Fibroblast of pulmonary artery (primary cell): ENCODE measurements around the gene TMEM218.
A peak's percentile ranks its signal among the peaks of the same experiment; 100 is the strongest.

Experiments
- DNase-seq: peaks from one replicate; pipeline ENCODE4 v3.0.0-alpha.2; 2010; ENCODE audit warnings: low read depth
- H3K4me3 ChIP-seq: replicated peaks from 2 replicates; pipeline ENCODE4 v1.5.1; 2011; ENCODE audit warnings: low read depth, mild to moderate bottlenecking, control low read depth, low read length, moderate library complexity
- TF ChIP-seq, protein P1 (sequence below): IDR thresholded peaks from 2 replicates; pipeline ENCODE4 v1.5.1; 2011; ENCODE audit warnings: mild to moderate bottlenecking, control low read depth, low read length, inconsistent platforms; ENCODE audit errors: missing control alignments

TMEM218 gene

GRCh38 chr11:125132071-125132470 lies 20.6 kb upstream of the TMEM218 start:
- TF ChIP-seq, protein P1, sequence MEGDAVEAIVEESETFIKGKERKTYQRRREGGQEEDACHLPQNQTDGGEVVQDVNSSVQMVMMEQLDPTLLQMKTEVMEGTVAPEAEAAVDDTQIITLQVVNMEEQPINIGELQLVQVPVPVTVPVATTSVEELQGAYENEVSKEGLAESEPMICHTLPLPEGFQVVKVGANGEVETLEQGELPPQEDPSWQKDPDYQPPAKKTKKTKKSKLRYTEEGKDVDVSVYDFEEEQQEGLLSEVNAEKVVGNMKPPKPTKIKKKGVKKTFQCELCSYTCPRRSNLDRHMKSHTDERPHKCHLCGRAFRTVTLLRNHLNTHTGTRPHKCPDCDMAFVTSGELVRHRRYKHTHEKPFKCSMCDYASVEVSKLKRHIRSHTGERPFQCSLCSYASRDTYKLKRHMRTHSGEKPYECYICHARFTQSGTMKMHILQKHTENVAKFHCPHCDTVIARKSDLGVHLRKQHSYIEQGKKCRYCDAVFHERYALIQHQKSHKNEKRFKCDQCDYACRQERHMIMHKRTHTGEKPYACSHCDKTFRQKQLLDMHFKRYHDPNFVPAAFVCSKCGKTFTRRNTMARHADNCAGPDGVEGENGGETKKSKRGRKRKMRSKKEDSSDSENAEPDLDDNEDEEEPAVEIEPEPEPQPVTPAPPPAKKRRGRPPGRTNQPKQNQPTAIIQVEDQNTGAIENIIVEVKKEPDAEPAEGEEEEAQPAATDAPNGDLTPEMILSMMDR = no peak
- peak; percentile 51 for DNase-seq

GRCh38 chr11:125129316-125129993 lies 18.0 kb upstream of the TMEM218 start:
- no peak overlapping the region for H3K4me3 ChIP-seq
- TF ChIP-seq, protein P1 = no peak
- no peak for DNase-seq

More at GRCh38 chr11:125132071-125132470, 20.6 kb upstream of the TMEM218 start:
- no peak overlapping the region for H3K4me3 ChIP-seq

- H3K4me3 ChIP-seq = no peak overlapping the region
- peak; percentile 55 for DNase-seq
- TF ChIP-seq, protein P1 = no peak
Measured at GRCh38 chr11:125128450-125128849, 17.0 kb upstream of the TMEM218 start.

DNA sequence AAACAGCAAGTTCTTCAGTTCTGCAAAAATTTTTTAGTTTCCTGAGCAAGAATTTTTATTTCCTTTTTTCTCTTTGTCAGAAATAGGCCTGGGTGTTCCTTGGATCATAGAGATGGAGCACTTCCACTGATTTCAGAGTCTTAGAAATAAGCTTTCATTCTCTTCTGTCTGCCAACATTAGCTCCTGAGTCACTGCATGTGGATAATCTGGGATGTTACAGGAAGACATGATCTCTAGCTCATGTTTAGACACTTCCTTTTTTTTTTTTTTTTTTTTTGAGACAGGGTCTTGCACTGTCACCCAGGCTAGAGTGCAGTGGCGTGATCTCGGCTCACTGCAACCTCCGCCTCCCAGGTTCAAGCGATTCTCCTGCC lies 13.2 kb upstream of the TMEM218 start:
- TF ChIP-seq, protein P1 = no peak
- no peak for DNase-seq
- H3K4me3 ChIP-seq = no peak overlapping the region

- DNase-seq = peak; percentile 61
- H3K4me3 ChIP-seq = no peak overlapping the region
- TF ChIP-seq, protein P1 = peak; percentile 39
Measured at GRCh38 chr11:125123947-125124617, 12.7 kb upstream of the TMEM218 start.

GRCh38 chr11:125123194-125123946 lies 11.9 kb upstream of the TMEM218 start:
- TF ChIP-seq, protein P1 = no peak
- H3K4me3 ChIP-seq = no peak overlapping the region
- DNase-seq = no peak
